B cell (primary cell): ENCODE measurements around the gene SNTB2.

Source experiments
- CTCF ChIP-seq: fragments of 200-600 bp; IDR thresholded peaks from one replicate; pipeline ENCODE4 v1.8.0; 2022; ENCODE audit warnings: antibody characterized with exemption, mild to moderate bottlenecking
- EZH2 ChIP-seq: IDR thresholded peaks from 2 replicates; pipeline ENCODE4 v1.6.1; 2012; ENCODE audit warnings: borderline replicate concordance, low read depth, mild to moderate bottlenecking, moderate library complexity, low read length; ENCODE audit not compliant: insufficient read depth, poor library complexity, severe bottlenecking

GRCh38 chr16:69187446-69188235 is 677 bp downstream of the SNTB2 start:
- TF ChIP-seq CTCF (no peak), EZH2 (no peak)
